ENCODE results near the gene CBLN2. TPM values are rescaled to one million over a fixed set of nuclear protein-coding genes. Genes with fewer than 3 reads are reported as not detected.

CBLN2 gene
- total and polyA plus RNA-seq, 4 donors = 0.49 TPM; not detected in 3

DNA sequence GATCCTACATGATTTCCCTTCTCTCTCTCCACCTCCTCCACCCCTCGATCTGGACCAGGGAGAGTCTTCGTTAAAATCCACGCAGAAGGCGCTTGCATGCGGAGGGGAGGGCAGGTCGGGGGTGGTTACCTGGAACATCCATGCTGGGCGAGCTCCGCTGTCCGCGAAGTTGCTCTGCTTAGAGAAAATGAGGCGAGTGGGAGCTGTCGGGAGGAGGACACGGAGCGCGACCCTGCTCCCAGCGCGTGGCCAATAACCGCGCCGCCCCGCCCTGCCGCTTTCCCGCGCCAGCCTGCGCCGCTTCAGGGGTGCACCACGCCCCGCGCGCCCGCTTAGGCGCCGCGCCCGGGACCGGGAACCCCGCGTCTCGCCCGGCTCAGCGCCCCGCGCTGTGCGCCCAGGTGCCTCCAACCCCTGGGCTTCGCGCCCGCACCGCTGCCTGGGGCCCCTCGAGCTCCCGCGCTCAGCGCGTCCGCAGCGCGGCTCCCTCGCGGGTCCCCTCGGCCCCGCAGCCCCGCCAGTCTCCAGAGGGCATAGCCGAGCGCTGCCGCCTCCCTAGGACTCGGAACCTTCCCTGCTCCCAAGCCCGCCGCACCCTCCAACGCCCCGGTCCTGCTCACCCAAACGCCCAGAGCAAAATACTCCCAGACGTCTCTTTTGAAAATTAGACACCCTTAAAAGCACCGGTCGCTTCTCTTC lies 636 bp downstream of the CBLN2 start:
- Histone ChIP-seq H3K4me1 (ENCODE audit: control insufficient read depth in 1 of 2, insufficient read depth in 2 of 2, low read length in 2 of 2) (no peaks in the 10 kb centered on the region), H3K4me3 (ENCODE audit: low read length in 2 of 2) (no peak overlapping the region), H3K27ac (ENCODE audit: low read depth in 1 of 2, low read length in 2 of 2) (no peak overlapping the region), H3K27me3 (ENCODE audit: control insufficient read depth in 1 of 2, insufficient read depth in 2 of 2, low read length in 1 of 2) (peaks cover 0 to 4% of the 10 kb centered on the region in 2 donors), H3K9me3 (ENCODE audit: control insufficient read depth, low read length) (no peaks in the 10 kb centered on the region), H3K36me3 (ENCODE audit: control insufficient read depth in 1 of 2, insufficient read depth in 2 of 2, low read length in 1 of 2) (no peaks in the 10 kb centered on the region)
- no peak for ATAC-seq (ENCODE audit: low FRiP score)
- intact Hi-C loops (cut with DNase I) = no loop called here
- no peak for DNase-seq
- WGBS, 2 donors = 1% methylated on average over 60 to 73 of the region's 73 CpGs

DNA sequence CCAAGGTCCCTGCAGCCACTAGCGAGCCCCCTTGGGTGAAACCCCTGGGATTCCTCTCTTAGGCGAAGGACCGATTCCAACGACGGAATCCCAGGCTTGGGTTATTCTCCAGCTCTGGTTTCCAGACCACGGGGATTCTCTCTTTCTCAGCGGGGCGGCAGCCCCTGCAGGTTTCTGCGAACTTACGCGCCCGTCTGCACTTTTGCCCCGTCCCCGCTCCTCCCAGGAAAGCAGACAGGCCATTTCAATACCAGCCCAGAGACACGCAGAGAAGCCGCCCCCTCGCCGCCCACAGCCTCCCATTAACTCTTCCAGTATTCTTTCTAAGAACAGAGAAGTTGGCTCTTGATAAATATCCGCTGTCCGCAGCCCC lies 1.2 kb downstream of the CBLN2 start:
- intact Hi-C loops (cut with DNase I) = no loop called here
- DNase-seq (no peak), ATAC-seq (ENCODE audit: low FRiP score) (no peak)
- Histone ChIP-seq H3K4me1 (ENCODE audit: control insufficient read depth in 1 of 2, insufficient read depth in 2 of 2, low read length in 2 of 2) (no peaks in the 10 kb centered on the region), H3K9me3 (ENCODE audit: control insufficient read depth, low read length) (no peaks in the 10 kb centered on the region), H3K36me3 (ENCODE audit: control insufficient read depth in 1 of 2, insufficient read depth in 2 of 2, low read length in 1 of 2) (no peaks in the 10 kb centered on the region), H3K27me3 (ENCODE audit: control insufficient read depth in 1 of 2, insufficient read depth in 2 of 2, low read length in 1 of 2) (peaks cover 0 to 4% of the 10 kb centered on the region in 2 donors), H3K4me3 (ENCODE audit: low read length in 2 of 2) (no peak overlapping the region), H3K27ac (ENCODE audit: low read depth in 1 of 2, low read length in 2 of 2) (no peak overlapping the region)
- 0 to 2% methylated on average over 20 of the region's 20 CpGs for WGBS, 2 donors

DNA sequence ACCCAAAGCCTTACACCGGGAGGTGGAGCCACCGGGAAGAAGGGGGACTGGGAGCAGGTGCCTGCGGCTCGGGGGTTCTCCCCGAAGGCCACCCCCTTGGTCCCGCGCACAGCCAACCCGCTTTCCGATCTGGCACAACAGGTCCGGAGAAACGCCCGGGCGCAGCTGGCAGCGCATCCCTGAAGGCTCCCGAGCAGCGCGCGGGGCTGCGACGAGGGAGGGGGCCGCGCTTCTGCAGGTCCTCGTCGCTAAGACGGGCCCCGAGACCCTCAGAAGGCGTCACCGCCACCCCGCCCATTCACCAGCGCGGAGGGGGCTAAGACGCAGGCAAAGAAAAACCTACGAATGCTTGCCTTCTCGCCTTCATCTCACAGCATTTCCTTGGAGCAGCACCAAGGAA lies 1.8 kb downstream of the CBLN2 start:
- intact Hi-C loops (cut with DNase I) = no loop called here
- Histone ChIP-seq H3K36me3 (ENCODE audit: control insufficient read depth in 1 of 2, insufficient read depth in 2 of 2, low read length in 1 of 2) (no peaks in the 10 kb centered on the region), H3K4me1 (ENCODE audit: control insufficient read depth in 1 of 2, insufficient read depth in 2 of 2, low read length in 2 of 2) (no peaks in the 10 kb centered on the region), H3K9me3 (ENCODE audit: control insufficient read depth, low read length) (no peaks in the 10 kb centered on the region), H3K27me3 (ENCODE audit: control insufficient read depth in 1 of 2, insufficient read depth in 2 of 2, low read length in 1 of 2) (peaks cover 0 to 4% of the 10 kb centered on the region in 2 donors), H3K27ac (ENCODE audit: low read depth in 1 of 2, low read length in 2 of 2) (no peak overlapping the region), H3K4me3 (ENCODE audit: low read length in 2 of 2) (no peak overlapping the region)
- 0 to 1% methylated on average over 34 of the region's 34 CpGs for WGBS, 2 donors
- ATAC-seq (ENCODE audit: low FRiP score) = no peak
- no peak for DNase-seq

DNA sequence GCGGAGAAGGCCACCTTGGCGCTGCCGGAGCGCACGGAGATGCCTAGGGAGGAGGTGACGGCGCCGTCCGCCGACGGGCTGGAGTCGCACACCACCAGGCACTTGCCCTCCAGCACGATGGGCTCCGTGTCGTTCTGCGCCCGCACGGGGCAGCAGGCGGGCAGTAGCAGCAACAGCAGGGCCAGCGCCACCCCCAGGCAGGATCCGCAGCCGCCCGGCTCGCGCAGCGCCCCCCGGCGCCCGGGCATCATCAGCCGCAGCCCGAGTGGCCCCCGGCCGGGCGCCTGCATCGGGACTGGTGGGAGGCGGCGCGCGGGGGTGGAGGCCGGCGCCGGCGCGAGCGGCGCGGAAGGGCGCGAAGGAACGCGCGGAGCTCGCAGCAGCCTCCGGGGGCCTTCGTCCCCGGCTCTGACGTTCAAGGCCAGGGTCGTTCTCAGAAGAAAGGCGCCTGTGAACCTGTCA lies 2.2 kb downstream of the CBLN2 start:
- Histone ChIP-seq H3K27ac (ENCODE audit: low read depth in 1 of 2, low read length in 2 of 2) (no peak overlapping the region), H3K9me3 (ENCODE audit: control insufficient read depth, low read length) (no peaks in the 10 kb centered on the region), H3K4me3 (ENCODE audit: low read length in 2 of 2) (no peak overlapping the region), H3K27me3 (ENCODE audit: control insufficient read depth in 1 of 2, insufficient read depth in 2 of 2, low read length in 1 of 2) (peaks cover 0 to 4% of the 10 kb centered on the region in 2 donors), H3K36me3 (ENCODE audit: control insufficient read depth in 1 of 2, insufficient read depth in 2 of 2, low read length in 1 of 2) (no peaks in the 10 kb centered on the region), H3K4me1 (ENCODE audit: control insufficient read depth in 1 of 2, insufficient read depth in 2 of 2, low read length in 2 of 2) (no peaks in the 10 kb centered on the region)
- ATAC-seq (ENCODE audit: low FRiP score) (no peak), DNase-seq (peak in 1 of 2 donors; percentile 67)
- 0 to 2% methylated on average over 38 to 59 of the region's 59 CpGs for WGBS, 2 donors
- intact Hi-C loops (cut with DNase I) = no loop called here

DNA sequence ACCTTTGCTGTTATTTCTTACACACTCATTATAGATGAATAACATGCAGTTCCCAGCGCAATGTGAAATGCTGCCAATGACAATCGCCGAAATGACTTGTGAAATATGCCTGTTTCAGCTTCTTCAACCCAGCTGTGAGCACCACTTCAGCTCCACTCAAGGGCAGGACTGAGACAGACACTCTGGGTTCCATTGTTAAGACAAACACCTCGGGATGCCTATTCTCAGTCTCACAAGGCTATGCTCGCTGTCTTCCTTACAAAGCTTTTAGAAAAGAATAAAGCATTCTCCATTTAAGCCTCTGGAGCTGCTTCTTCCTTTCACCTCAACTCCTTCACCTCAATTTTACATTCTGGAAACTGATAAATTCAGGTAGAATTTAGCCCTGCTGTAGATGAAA lies 4.2 kb downstream of the CBLN2 start:
- DNase-seq = no peak
- no peak overlapping the region for H3K4me3 ChIP-seq (ENCODE audit: low read length in 2 of 2)
- no peak overlapping the region for H3K27ac ChIP-seq (ENCODE audit: low read depth in 1 of 2, low read length in 2 of 2)
- no peaks in the 10 kb centered on the region for H3K9me3 ChIP-seq (ENCODE audit: control insufficient read depth, low read length)
- intact Hi-C loops (cut with DNase I) = no loop called here
- no peak for ATAC-seq (ENCODE audit: low FRiP score)
- peaks cover 0 to 4% of the 10 kb centered on the region in 2 donors for H3K27me3 ChIP-seq (ENCODE audit: control insufficient read depth in 1 of 2, insufficient read depth in 2 of 2, low read length in 1 of 2)
- WGBS, 2 donors = 66 to 70% methylated on average over 5 of the region's 5 CpGs
- H3K36me3 ChIP-seq (ENCODE audit: control insufficient read depth in 1 of 2, insufficient read depth in 2 of 2, low read length in 1 of 2) = no peaks in the 10 kb centered on the region
- no peaks in the 10 kb centered on the region for H3K4me1 ChIP-seq (ENCODE audit: control insufficient read depth in 1 of 2, insufficient read depth in 2 of 2, low read length in 2 of 2)

DNA sequence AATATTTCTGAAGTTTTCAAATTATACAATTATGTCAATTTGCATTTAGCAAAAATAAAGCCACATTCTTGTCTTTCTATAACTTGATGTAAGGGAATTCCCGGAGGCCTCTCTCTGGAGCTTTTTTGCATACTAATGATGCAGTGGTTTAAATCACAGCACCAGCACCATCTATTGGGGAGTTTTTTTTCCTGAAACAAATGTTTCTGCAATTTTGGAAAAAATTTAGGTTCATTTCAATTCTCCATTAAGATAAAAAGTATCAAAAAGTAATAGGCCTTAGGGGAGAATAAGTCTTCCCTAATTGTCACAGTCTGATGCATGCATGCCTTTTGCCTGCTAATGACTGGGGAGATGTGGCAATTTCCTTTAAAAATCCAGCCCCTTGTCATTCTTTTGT lies 13.5 kb downstream of the CBLN2 start:
- intact Hi-C loops (cut with DNase I) = no loop called here
- 78 to 81% methylated on average over 1 of the region's 1 CpG for WGBS, 2 donors
- DNase-seq (no peak), ATAC-seq (ENCODE audit: low FRiP score) (no peak)
- H3K4me3 ChIP-seq (ENCODE audit: low read length in 2 of 2) = no peak overlapping the region
- H3K9me3 ChIP-seq (ENCODE audit: control insufficient read depth, low read length) = no peaks in the 10 kb centered on the region
- no peaks in the 10 kb centered on the region for H3K27me3 ChIP-seq (ENCODE audit: control insufficient read depth in 1 of 2, insufficient read depth in 2 of 2, low read length in 1 of 2)
- no peak overlapping the region for H3K27ac ChIP-seq (ENCODE audit: low read depth in 1 of 2, low read length in 2 of 2)
- no peaks in the 10 kb centered on the region for H3K4me1 ChIP-seq (ENCODE audit: control insufficient read depth in 1 of 2, insufficient read depth in 2 of 2, low read length in 2 of 2)
- H3K36me3 ChIP-seq (ENCODE audit: control insufficient read depth in 1 of 2, insufficient read depth in 2 of 2, low read length in 1 of 2) = no peaks in the 10 kb centered on the region

DNA sequence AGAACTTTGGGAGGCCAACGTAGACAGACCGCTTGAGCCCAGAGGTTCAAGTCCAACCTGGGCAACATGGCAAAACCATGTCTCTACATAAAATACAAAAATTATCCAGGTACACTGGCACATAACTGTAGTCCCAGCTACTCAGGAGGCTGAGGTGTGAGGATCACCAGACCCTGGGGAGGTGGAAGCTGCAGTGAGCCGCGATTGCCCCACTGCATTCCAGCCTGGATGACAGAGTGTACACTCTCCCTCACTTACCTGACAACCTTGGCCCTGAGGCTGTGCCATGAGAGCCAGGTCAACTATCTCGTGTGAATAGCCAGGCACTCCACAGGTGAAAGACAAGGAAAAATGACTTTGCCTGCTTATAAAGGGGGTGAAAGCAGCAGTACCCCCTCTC lies 39.3 kb downstream of the CBLN2 start:
- Histone ChIP-seq H3K27ac (ENCODE audit: low read depth in 1 of 2, low read length in 2 of 2) (no peak overlapping the region), H3K4me3 (ENCODE audit: low read length in 2 of 2) (no peak overlapping the region), H3K4me1 (ENCODE audit: control insufficient read depth in 1 of 2, insufficient read depth in 2 of 2, low read length in 2 of 2) (no peaks in the 10 kb centered on the region), H3K27me3 (ENCODE audit: control insufficient read depth in 1 of 2, insufficient read depth in 2 of 2, low read length in 1 of 2) (no peaks in the 10 kb centered on the region), H3K9me3 (ENCODE audit: control insufficient read depth, low read length) (no peaks in the 10 kb centered on the region), H3K36me3 (ENCODE audit: control insufficient read depth in 1 of 2, insufficient read depth in 2 of 2, low read length in 1 of 2) (no peaks in the 10 kb centered on the region)
- intact Hi-C loops (cut with DNase I) = loop anchor here in 1 of 2 donors (10.0 kb wide), 1 partner anchor 50 kb away; no protein-coding TSS in a partner anchor
- DNase-seq (no peak), ATAC-seq (ENCODE audit: low FRiP score) (no peak)
- 90 to 91% methylated on average over 5 of the region's 5 CpGs for WGBS, 2 donors

DNA sequence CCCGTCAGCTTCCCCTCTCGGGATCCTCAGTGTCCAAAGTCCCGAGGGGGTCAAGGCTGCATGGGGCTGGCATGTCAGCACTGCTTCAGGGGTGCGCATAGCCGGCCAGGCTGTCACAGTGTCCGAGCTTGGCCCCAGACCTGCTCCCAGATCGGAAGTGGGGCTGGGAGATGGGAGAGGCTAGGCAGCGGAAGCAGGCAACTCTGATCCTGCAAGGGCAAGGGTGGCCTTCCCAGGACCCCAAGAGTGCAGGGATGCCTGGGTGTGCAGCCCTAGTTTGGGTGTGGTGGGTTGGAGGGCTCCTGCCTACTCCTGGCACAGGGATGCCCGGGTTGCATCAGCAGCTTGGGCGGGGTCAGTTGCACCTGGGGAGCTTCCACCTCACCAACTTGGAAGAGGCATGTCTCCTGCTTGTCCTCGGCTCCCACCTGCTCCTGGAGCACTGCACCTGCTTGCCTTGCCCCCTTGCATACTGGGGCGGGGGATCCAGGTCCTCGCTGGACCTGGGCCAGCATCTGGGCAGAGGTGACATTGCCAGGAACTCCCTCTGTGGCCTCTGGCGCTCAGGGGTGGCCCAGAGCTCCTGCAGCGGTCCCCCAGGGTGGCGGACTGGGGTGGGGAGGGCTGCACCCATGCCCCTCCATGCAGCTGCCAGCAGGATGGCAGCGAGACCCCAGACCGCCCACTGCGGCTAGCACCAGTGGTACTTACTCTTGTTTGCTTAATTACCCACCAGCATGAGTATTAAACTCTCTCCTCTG lies 41.3 kb downstream of the CBLN2 start:
- Histone ChIP-seq H3K27me3 (ENCODE audit: control insufficient read depth in 1 of 2, insufficient read depth in 2 of 2, low read length in 1 of 2) (no peaks in the 10 kb centered on the region), H3K36me3 (ENCODE audit: control insufficient read depth in 1 of 2, insufficient read depth in 2 of 2, low read length in 1 of 2) (no peaks in the 10 kb centered on the region), H3K4me3 (ENCODE audit: low read length in 2 of 2) (no peak overlapping the region), H3K27ac (ENCODE audit: low read depth in 1 of 2, low read length in 2 of 2) (no peak overlapping the region), H3K4me1 (ENCODE audit: control insufficient read depth in 1 of 2, insufficient read depth in 2 of 2, low read length in 2 of 2) (no peaks in the 10 kb centered on the region), H3K9me3 (ENCODE audit: control insufficient read depth, low read length) (no peaks in the 10 kb centered on the region)
- ATAC-seq (ENCODE audit: low FRiP score) (peak; percentile 41), DNase-seq (no peak)
- intact Hi-C loops (cut with DNase I) = loop anchor here in 1 of 2 donors (10.0 kb wide), 1 partner anchor 48 kb away; no protein-coding TSS in a partner anchor
- WGBS, 2 donors = 91 to 95% methylated on average over 19 of the region's 19 CpGs

DNA sequence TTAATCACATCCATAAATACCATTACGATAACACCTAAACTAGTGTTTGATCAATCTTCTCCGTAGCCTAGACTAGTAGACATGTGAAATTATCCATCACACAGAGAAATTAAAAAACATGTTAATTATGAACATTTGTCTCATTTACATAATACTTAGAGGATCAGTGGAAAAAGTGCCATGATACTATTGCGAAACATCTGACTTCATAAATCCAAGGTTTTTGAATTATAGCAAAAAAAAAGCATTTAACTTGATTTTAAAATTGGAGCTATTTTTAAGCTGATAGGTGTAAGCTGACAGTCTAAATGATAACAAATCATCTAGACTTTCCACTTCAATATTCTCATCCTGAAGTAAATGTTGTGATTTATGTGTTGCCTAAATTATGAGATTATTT lies 51.6 kb downstream of the CBLN2 start:
- 93 to 94% methylated on average over 3 of the region's 3 CpGs for WGBS, 2 donors
- Histone ChIP-seq H3K4me1 (ENCODE audit: control insufficient read depth in 1 of 2, insufficient read depth in 2 of 2, low read length in 2 of 2) (no peaks in the 10 kb centered on the region), H3K27ac (ENCODE audit: low read depth in 1 of 2, low read length in 2 of 2) (no peak overlapping the region), H3K4me3 (ENCODE audit: low read length in 2 of 2) (no peak overlapping the region), H3K36me3 (ENCODE audit: control insufficient read depth in 1 of 2, insufficient read depth in 2 of 2, low read length in 1 of 2) (no peaks in the 10 kb centered on the region), H3K27me3 (ENCODE audit: control insufficient read depth in 1 of 2, insufficient read depth in 2 of 2, low read length in 1 of 2) (no peaks in the 10 kb centered on the region), H3K9me3 (ENCODE audit: control insufficient read depth, low read length) (no peaks in the 10 kb centered on the region)
- intact Hi-C loops (cut with DNase I) = no loop called here
- no peak for DNase-seq
- ATAC-seq (ENCODE audit: low FRiP score) = no peak
